Transverse colon (tissue), 4 donors: Measurements from ENCODE around the gene PRM1. TPM values are rescaled to one million over a fixed set of nuclear protein-coding genes. Genes with fewer than 3 reads are reported as not detected.

Source experiments
- DNase-seq: peaks from one replicate; pipeline ENCODE4 v3.0.0-alpha.2; 2019
- H3K27ac ChIP-seq, 4 donors: fragments of 200-600 bp; sonication (generic); 2 replicates each; pipeline ENCODE4 v1.5.1; 2016 to 2018; ENCODE audit warnings: inconsistent platforms in 4 of 4
- H3K27me3 ChIP-seq: fragments of 200-600 bp; sonication (generic); 2 replicates; pipeline ENCODE4 v1.5.1; 2017; ENCODE audit warnings: inconsistent platforms
- H3K36me3 ChIP-seq, 4 donors: fragments of 200-600 bp; sonication (generic); 2 replicates each; pipeline ENCODE4 v1.5.1; 2017 to 2019; ENCODE audit warnings: inconsistent platforms in 4 of 4
- H3K4me1 ChIP-seq, 4 donors: fragments of 200-600 bp; sonication (generic); 2 replicates each; pipeline ENCODE4 v1.5.1; 2017 to 2020; ENCODE audit warnings: inconsistent platforms in 4 of 4
- H3K4me3 ChIP-seq, 4 donors: fragments of 200-600 bp; sonication (generic); 1 replicate in 1 of 4; 2 replicates in 3 of 4; pipeline versions ENCODE4 v1.5.1 to v1.6.1; 2017 to 2019; ENCODE audit warnings: inconsistent platforms in 4 of 4
- H3K9me3 ChIP-seq, 2 donors: fragments of 200-600 bp; sonication (generic); 2 replicates each; pipeline ENCODE4 v1.5.1; 2017 to 2019; ENCODE audit warnings: inconsistent platforms in 2 of 2
- EP300 ChIP-seq: sonication (generic); formaldehyde crosslinking; IDR thresholded peaks from one replicate; pipeline ENCODE4 v1.6.1; 2017; ENCODE audit warnings: antibody characterized with exemption, low read depth
- POLR2A ChIP-seq: fragments of 450-650 bp; IDR thresholded peaks from one replicate; pipeline ENCODE4 v1.6.1; 2016; ENCODE audit warnings: antibody characterized with exemption, mild to moderate bottlenecking, moderate library complexity
- POLR2AphosphoS5 ChIP-seq, 3 donors: sonication (generic); formaldehyde crosslinking; IDR thresholded peaks; one replicate each; pipeline ENCODE4 v1.6.1; 2016; ENCODE audit warnings: antibody characterized with exemption in 3 of 3
- WGBS, 2 donors: methylation state at CpG; one replicate each; pipeline ENCODE4 v1.1.5; 2018; ENCODE audit warnings: low coverage in 1 of 2; 5-methylcytosine and 5-hydroxymethylcytosine counted together
- in situ Hi-C, 4 donors: fragments of 200-750 bp; cut with MboI; loops; one replicate each; pipeline versions ENCODE4 v1.15.0 to v1.15.1; 2017; ENCODE audit warnings: low sequenced_read_pairs in 3 of 4, low pct_ligation_motif_present in 1 of 4, low pct_unique_long_range_greater_than_20kb in 1 of 4
- intact Hi-C: fragments of 100-400 bp; cut with DNase I; formaldehyde crosslinking; loops from one replicate; pipeline ENCODE4 v1.15.1; 2023; ENCODE audit warnings: low total_unique reads
- total RNA-seq, 4 donors: library from RNA; depleted of rRNA; stranded (reverse); fragments of >200 nt; gene quantifications; one replicate each; pipeline ENCODE4 v1.1.0, GENCODE V29; 2016
- TF ChIP-seq, protein P1 (sequence below), 5 experiments: fragments of 200-600 bp in 3 of 5; fragments of 450-650 bp in 2 of 5; sonication (generic) in 3 of 5; IDR thresholded peaks; 1 replicate in 2 of 5; 2 replicates in 3 of 5; pipeline ENCODE4 v1.5.1; 2016 to 2017; ENCODE audit warnings: antibody characterized with exemption in 5 of 5, inconsistent platforms in 3 of 5, mild to moderate bottlenecking in 2 of 5, moderate library complexity in 1 of 5

PRM1 gene
- total RNA-seq, 4 donors from 2014 or later: not detected

DNA sequence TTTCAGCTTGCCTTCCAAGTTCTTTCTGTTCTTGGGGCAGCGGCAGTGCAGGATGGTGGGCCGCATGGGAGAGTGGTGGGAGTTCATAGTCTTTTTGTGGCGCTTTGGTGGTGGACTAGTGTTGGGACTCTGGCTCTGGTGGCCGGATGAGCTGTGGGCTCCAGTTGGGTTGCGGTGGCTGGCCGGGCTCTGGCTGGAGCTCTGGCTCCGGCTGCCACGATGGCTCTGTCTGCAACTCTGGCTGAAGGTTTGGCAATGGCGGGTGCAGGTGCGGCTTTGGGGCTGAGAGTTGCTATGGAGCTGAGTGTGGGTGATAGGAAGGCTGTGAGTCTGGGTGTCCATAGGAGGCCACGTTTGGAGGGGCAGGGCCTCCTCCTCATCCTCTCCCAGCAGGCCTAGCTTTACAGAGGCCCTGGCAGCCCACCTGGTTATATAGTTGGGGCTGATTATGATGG lies 12.2 kb downstream of the PRM1 start, which contains the start of gene TNP2:
Gene TNP2 (minus strand): TSS at position 405 of the 455 bp plus-strand sequence. CDS start 63 bp downstream, at position 342.
- Histone ChIP-seq H3K27ac (no peak within 1 kb of the TSS), H3K36me3 (no peaks in the 10 kb centered on the region), H3K27me3 (no peaks in the 10 kb centered on the region), H3K4me1 (peaks cover 0 to 8% (median 3%) of the 10 kb centered on the region in 4 donors), H3K4me3 (no peak within 1 kb of the TSS), H3K9me3 (no peaks in the 10 kb centered on the region)
- WGBS, 2 donors: 98% methylated on average over 11 of the region's 11 CpGs; no CpG with 5 or more reads in 1 of the 2 donors
- in situ Hi-C loops (loop anchor here in 2 of 4 donors (25.0 kb wide), 1 partner anchor 93 kb away; no protein-coding TSS in a partner anchor), intact Hi-C loops (no loop called here)
- TF ChIP-seq POLR2AphosphoS5 (IDR thresholded peaks at IDR 0.05) (no peak), EP300 (no peak), POLR2A (no peak)
- TF ChIP-seq, protein P1, sequence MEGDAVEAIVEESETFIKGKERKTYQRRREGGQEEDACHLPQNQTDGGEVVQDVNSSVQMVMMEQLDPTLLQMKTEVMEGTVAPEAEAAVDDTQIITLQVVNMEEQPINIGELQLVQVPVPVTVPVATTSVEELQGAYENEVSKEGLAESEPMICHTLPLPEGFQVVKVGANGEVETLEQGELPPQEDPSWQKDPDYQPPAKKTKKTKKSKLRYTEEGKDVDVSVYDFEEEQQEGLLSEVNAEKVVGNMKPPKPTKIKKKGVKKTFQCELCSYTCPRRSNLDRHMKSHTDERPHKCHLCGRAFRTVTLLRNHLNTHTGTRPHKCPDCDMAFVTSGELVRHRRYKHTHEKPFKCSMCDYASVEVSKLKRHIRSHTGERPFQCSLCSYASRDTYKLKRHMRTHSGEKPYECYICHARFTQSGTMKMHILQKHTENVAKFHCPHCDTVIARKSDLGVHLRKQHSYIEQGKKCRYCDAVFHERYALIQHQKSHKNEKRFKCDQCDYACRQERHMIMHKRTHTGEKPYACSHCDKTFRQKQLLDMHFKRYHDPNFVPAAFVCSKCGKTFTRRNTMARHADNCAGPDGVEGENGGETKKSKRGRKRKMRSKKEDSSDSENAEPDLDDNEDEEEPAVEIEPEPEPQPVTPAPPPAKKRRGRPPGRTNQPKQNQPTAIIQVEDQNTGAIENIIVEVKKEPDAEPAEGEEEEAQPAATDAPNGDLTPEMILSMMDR (IDR thresholded peaks at IDR 0.05): no peak
- no peak for DNase-seq

DNA sequence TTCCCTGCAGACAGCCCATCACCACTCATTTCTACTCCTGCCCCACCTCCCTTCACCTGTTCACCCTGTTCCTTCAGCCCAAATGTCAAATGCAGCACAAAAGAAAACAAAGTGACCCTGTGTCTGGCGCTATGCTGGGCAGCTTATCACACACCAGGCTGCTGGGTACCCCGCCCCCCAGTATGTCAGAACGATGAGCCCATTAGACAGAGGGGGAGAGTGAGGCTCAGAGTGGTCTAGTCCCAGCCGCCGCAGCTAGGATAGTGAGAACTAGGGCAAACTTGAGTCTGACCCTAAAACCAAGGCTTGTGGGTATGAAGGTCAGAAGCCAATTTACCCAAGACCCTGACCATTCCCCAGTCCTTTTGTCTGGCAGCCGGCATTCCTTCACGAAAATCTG lies 16.0 kb downstream of the PRM1 start:
- no peaks in the 10 kb centered on the region for H3K36me3 ChIP-seq
- H3K27ac ChIP-seq: peak overlapping the region in 3 of 4 donors; percentile 33 to 55 (median 40)
- no peak overlapping the region for H3K4me3 ChIP-seq
- H3K9me3 ChIP-seq: no peaks in the 10 kb centered on the region
- H3K4me1 ChIP-seq: peaks cover 5 to 27% (median 14%) of the 10 kb centered on the region in 4 donors
- DNase-seq: no peak
- WGBS, 2 donors: 82% methylated on average over 7 of the region's 7 CpGs; no CpG with 5 or more reads in 1 of the 2 donors
- in situ Hi-C loops (loop anchor here in 2 of 4 donors (25.0 kb wide), 1 partner anchor 97 kb away; no protein-coding TSS in a partner anchor), intact Hi-C loops (no loop called here)
- no peaks in the 10 kb centered on the region for H3K27me3 ChIP-seq
- TF ChIP-seq, protein P1 (IDR thresholded peaks at IDR 0.05): no peak
- TF ChIP-seq EP300 (no peak), POLR2AphosphoS5 (IDR thresholded peaks at IDR 0.05) (no peak), POLR2A (no peak)

DNA sequence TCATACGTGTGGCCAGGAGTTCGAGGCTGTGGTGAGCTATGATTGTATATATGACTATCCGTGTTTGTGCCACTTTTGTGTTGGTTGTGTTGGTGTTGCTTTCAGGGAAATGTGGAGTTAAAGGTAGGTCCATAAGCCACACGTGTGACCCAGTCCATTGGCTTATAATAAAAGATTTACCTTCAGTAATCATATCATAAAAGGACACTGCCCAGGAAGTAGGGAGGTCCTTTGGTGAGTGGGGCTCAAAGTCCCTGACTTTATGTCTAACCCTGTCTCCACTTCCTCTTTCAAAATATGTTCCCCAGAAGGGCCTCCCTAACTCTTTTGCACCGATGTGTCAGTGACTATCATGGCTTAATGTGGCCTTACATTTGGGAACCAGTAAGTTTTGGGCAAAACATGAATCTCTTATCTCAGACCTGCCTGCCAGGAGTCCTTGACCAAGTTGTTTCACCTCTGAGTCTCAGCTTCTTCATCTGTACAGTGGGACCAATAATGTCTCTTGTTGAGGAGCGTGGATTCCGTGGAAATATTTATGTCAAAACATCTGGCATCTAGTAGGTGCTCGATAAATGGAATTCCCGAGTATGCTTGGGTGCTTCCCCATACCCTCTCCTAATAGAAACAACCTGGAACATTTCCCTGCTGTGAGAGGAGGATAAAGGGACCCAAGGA lies 16.8 kb downstream of the PRM1 start:
- no peaks in the 10 kb centered on the region for H3K9me3 ChIP-seq
- in situ Hi-C loops: loop anchor here in 2 of 4 donors (25.0 kb wide), 1 partner anchor 98 kb away; no protein-coding TSS in a partner anchor
- no peaks in the 10 kb centered on the region for H3K36me3 ChIP-seq
- H3K4me1 ChIP-seq: peaks cover 7 to 30% (median 17%) of the 10 kb centered on the region in 4 donors
- intact Hi-C loops: no loop called here
- H3K27me3 ChIP-seq: no peaks in the 10 kb centered on the region
- 66 to 78% methylated on average over 4 to 9 of the region's 9 CpGs for WGBS, 2 donors
- no peak overlapping the region for H3K4me3 ChIP-seq
- peak; percentile 35 for DNase-seq
- TF ChIP-seq POLR2A: no peak
- TF ChIP-seq POLR2AphosphoS5 (IDR thresholded peaks at IDR 0.05): peak in 1 of 3 donors; percentile 17
- peak overlapping the region; percentile 33 to 55 (median 42) for H3K27ac ChIP-seq

DNA sequence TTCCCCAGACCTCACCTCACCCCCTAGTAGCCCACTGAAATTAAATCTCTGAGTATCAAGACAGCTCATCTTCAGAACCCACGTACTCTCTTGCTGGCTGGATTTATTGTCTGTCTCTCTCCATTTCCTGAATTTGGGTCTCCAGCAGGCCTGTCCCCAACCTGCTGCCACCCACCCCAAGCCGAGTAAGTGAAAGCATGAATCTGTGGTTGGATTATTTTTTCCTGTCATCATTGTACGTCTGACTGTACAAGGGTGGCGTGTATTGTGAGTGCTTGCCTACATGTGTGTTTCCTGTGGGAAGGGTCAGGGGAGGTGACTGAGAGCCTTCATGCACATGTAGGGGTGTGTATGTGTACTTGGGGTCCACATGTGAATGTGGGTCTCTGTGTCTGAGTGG lies 17.4 kb downstream of the PRM1 start:
- no peaks in the 10 kb centered on the region for H3K9me3 ChIP-seq
- intact Hi-C loops (no loop called here), in situ Hi-C loops (loop anchor here in 2 of 4 donors (25.0 kb wide), 1 partner anchor 99 kb away; no protein-coding TSS in a partner anchor)
- H3K4me1 ChIP-seq: peaks cover 12 to 36% (median 23%) of the 10 kb centered on the region in 4 donors
- H3K4me3 ChIP-seq: no peak overlapping the region
- no peaks in the 10 kb centered on the region for H3K27me3 ChIP-seq
- DNase-seq: no peak
- peak overlapping the region; percentile 13 to 35 (median 28) for H3K27ac ChIP-seq
- 43 to 60% methylated on average over 2 to 4 of the region's 4 CpGs for WGBS, 2 donors
- TF ChIP-seq, protein P1 (IDR thresholded peaks at IDR 0.05): no peak
- TF ChIP-seq EP300 (no peak), POLR2AphosphoS5 (IDR thresholded peaks at IDR 0.05) (no peak), POLR2A (no peak)
- no peaks in the 10 kb centered on the region for H3K36me3 ChIP-seq
